ENCODE data around the gene PGLYRP3. TPM values are rescaled to one million over a fixed set of nuclear protein-coding genes. Genes with fewer than 3 reads are reported as not detected.

Gene PGLYRP3
- polyA plus RNA-seq, 1 donor from 2014 or later, result not detected

- no peak overlapping the region for H2AFZ ChIP-seq (ENCODE audit: low read depth, low read length)
- no peaks in the 10 kb centered on the region for H3K9me2 ChIP-seq (ENCODE audit: insufficient read depth, low read length)
- H3K9ac ChIP-seq (ENCODE audit: low read length), result no peak overlapping the region
- H3F3A ChIP-seq (ENCODE audit: insufficient read depth, low read length, poor library complexity, severe bottlenecking), result no peaks in the 10 kb centered on the region
- no peaks in the 10 kb centered on the region for H3K36me3 ChIP-seq (ENCODE audit: insufficient read depth, low read length)
- no peak overlapping the region for H3K4me2 ChIP-seq (ENCODE audit: low read length)
- no peaks in the 10 kb centered on the region for H3K27me3 ChIP-seq (ENCODE audit: insufficient read depth, low read depth, low read length)
- no peaks in the 10 kb centered on the region for H3K79me2 ChIP-seq (replicated peaks; ENCODE audit: insufficient read depth, low read length)
- TF ChIP-seq MXI1 (conservative IDR thresholded peaks at IDR 0.05; ENCODE audit: poor library complexity, severe bottlenecking) (no peak), RAD21 (conservative IDR thresholded peaks at IDR 0.05) (no peak), CTCF (IDR thresholded peaks at IDR 0.05; ENCODE audit: poor library complexity, severe bottlenecking) (no peak), REST (IDR thresholded peaks at IDR 0.05; ENCODE audit: borderline replicate concordance) (no peak), TAF1 (IDR thresholded peaks at IDR 0.05; ENCODE audit: low read depth) (no peak)
- no peak overlapping the region for H3K4me3 ChIP-seq (ENCODE audit: low read length)
- no peaks in the 10 kb centered on the region for H4K20me1 ChIP-seq (ENCODE audit: insufficient read depth)
- no peaks in the 10 kb centered on the region for H3K9me3 ChIP-seq (ENCODE audit: low read length)
- H3K27ac ChIP-seq (ENCODE audit: low read length), result no peak overlapping the region
Observed at GRCh38 chr1:153251988-153252387, 60.8 kb downstream of the PGLYRP3 start.

GRCh38 chr1:153251562-153251961 is 61.2 kb downstream of the PGLYRP3 start:
- Histone ChIP-seq H3K4me3 (ENCODE audit: low read length) (no peak overlapping the region), H3K27ac (ENCODE audit: low read length) (no peak overlapping the region), H3K9ac (ENCODE audit: low read length) (no peak overlapping the region)

GRCh38 chr1:153251087-153251486 is 61.7 kb downstream of the PGLYRP3 start:
- Histone ChIP-seq H2AFZ (ENCODE audit: low read depth, low read length) (no peak overlapping the region), H3K4me3 (ENCODE audit: low read length) (no peak overlapping the region), H3F3A (ENCODE audit: insufficient read depth, low read length, poor library complexity, severe bottlenecking) (no peaks in the 10 kb centered on the region), H3K9ac (ENCODE audit: low read length) (no peak overlapping the region), H3K27ac (ENCODE audit: low read length) (no peak overlapping the region), H3K9me3 (ENCODE audit: low read length) (no peaks in the 10 kb centered on the region), H3K79me2 (replicated peaks; ENCODE audit: insufficient read depth, low read length) (no peaks in the 10 kb centered on the region), H3K36me3 (ENCODE audit: insufficient read depth, low read length) (no peaks in the 10 kb centered on the region), H3K27me3 (ENCODE audit: insufficient read depth, low read depth, low read length) (no peaks in the 10 kb centered on the region), H3K9me2 (ENCODE audit: insufficient read depth, low read length) (no peaks in the 10 kb centered on the region), H3K4me2 (ENCODE audit: low read length) (no peak overlapping the region), H4K20me1 (ENCODE audit: insufficient read depth) (no peaks in the 10 kb centered on the region)
- TF ChIP-seq POLR2AphosphoS5 (IDR thresholded peaks at IDR 0.05) (no peak), MXI1 (conservative IDR thresholded peaks at IDR 0.05; ENCODE audit: poor library complexity, severe bottlenecking) (no peak), TAF1 (IDR thresholded peaks at IDR 0.05; ENCODE audit: low read depth) (no peak)

More at GRCh38 chr1:153251562-153251961, 61.2 kb downstream of the PGLYRP3 start:
- H4K20me1 ChIP-seq (ENCODE audit: insufficient read depth), result no peaks in the 10 kb centered on the region
- H3F3A ChIP-seq (ENCODE audit: insufficient read depth, low read length, poor library complexity, severe bottlenecking), result no peaks in the 10 kb centered on the region
- H3K36me3 ChIP-seq (ENCODE audit: insufficient read depth, low read length), result no peaks in the 10 kb centered on the region
- H3K27me3 ChIP-seq (ENCODE audit: insufficient read depth, low read depth, low read length), result no peaks in the 10 kb centered on the region
- no peak overlapping the region for H3K4me2 ChIP-seq (ENCODE audit: low read length)
- no peaks in the 10 kb centered on the region for H3K79me2 ChIP-seq (replicated peaks; ENCODE audit: insufficient read depth, low read length)
- no peaks in the 10 kb centered on the region for H3K9me3 ChIP-seq (ENCODE audit: low read length)
- no peak for TF ChIP-seq POLR2AphosphoS5 (IDR thresholded peaks at IDR 0.05)
- TF ChIP-seq TAF1 (IDR thresholded peaks at IDR 0.05; ENCODE audit: low read depth), result no peak
- TF ChIP-seq EZH2 (IDR thresholded peaks at IDR 0.05; ENCODE audit: borderline replicate concordance, insufficient read depth, low read length, poor library complexity, severe bottlenecking), result no peak
- no peak for TF ChIP-seq RAD21 (conservative IDR thresholded peaks at IDR 0.05)
- TF ChIP-seq MXI1 (conservative IDR thresholded peaks at IDR 0.05; ENCODE audit: poor library complexity, severe bottlenecking), result no peak
- no peak overlapping the region for H2AFZ ChIP-seq (ENCODE audit: low read depth, low read length)
- H3K9me2 ChIP-seq (ENCODE audit: insufficient read depth, low read length), result no peaks in the 10 kb centered on the region
